NCI-H82 (cell line): ENCODE data around the gene PLAC1.
A peak's percentile ranks its signal among the peaks of the same experiment; 100 is the strongest.

ENCODE experiments used
- DNase-seq: peaks from one replicate; lab custom pipeline; 2025; lab: John Stamatoyannopoulos, UW

Gene PLAC1

DNA sequence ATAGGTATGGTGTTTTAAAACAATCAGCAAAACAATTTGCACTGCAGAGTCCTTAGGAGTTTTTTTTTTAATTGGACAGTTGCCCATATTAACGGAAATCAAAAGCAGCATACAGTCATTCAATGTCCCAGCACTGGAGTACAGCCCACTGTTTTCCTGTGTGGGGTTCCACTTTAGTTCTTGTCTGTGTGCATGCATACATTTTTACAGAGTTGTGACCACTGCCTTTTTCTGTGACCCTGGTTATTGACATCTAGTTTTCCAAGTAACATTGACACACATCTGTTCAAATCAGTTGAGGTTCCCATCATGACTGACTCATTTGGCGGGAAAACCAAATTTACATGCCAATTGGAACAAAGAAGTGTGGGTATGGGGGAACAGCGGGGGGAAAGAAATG, 115.0 kb downstream of the PLAC1 start:
- no peak for DNase-seq

DNA sequence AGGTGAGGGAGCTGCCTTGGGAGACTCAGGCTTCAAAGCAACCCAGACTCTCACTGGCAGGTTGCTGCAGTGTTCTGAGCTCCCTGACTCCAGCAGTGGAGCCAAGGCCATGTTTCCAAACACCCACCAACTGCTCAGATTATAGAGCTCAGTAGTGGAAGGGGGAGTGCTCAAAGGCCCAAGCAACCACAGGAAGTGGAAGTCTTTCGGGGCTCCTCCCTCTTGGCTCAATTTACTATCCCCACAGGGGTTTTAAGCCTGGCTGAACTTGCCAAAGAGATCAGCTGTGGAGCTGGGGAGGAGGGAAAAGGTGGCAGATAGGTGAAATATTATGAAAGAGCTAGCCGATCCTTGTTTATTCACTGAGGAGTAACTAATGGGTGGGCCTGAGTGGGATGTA, 115.8 kb downstream of the PLAC1 start:
- peak; percentile 85 for DNase-seq

DNA sequence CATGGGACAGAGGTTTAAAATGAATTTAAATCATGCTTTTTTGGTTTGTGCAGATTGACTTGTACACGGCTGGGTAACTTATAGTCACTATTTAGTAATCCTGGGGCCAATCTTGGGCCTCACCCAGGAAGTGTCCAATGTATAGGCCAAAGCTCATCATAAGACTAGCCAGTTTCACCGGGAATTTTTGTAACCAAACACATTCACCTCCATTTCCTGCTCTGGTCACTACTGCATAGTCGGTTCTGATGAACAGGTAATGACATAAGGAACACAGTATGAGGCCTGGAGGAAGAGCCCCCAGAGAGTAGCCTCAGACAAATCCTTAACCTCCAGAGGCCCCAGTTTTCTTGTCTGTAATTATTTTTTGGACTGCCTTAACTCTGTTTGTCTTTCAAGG, 116.4 kb downstream of the PLAC1 start:
- no peak for DNase-seq

DNA sequence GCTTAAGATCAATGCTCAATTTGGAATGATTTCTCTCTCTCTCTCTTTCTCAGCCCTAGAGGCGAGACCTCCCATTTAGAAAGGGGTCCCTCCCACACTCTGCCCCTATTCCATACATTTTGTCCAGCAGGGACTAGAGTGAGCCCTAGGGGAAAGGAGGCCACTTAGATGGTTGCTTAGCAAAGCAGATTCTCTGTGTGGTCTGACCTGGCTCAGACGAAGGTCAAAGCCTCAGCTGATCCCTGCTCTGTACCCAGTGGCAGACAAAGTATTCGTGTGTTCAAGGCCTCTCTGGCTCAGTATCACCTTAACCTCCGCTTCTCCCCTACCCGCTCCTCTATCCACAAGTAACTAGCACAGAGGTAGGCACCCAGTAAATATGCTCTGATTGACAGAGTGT, 120.0 kb downstream of the PLAC1 start:
- DNase-seq: no peak

DNA sequence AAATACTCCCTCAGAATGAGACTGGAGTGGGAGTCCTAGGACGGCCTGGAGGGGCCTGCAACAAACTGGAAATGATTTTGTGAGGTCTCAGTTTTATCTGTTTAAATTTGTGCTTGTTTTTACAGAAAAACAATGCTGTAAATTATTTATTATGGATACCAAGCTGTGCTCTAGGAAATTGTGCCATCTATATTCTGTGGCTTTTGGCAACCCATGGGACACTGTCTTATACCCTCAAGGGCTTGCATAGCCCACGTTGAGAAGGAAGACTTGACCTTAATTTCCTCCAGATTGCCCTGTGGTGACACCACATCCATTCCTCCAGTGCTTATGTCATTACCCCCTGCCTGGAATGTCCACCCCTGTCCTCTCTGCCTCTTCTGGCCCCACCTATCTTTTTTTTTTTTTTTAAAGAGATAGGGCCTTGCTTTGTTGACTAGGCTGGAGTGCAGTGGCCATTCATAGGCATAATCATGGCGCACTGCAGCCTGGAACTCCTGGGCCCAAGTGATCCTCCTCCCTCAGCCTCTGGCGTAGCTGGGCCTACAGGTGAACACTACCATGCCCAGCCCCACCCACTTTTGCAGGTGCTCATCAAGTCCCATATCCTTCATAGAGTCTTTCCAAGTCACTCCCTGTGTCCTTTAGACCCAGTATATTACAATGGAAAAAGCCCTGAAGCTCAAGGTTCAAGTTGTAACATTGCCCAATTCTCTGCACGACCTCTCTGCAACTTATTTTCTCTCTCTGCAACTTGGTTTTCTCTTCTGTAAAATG, 120.9 kb downstream of the PLAC1 start:
- no peak for DNase-seq

DNA sequence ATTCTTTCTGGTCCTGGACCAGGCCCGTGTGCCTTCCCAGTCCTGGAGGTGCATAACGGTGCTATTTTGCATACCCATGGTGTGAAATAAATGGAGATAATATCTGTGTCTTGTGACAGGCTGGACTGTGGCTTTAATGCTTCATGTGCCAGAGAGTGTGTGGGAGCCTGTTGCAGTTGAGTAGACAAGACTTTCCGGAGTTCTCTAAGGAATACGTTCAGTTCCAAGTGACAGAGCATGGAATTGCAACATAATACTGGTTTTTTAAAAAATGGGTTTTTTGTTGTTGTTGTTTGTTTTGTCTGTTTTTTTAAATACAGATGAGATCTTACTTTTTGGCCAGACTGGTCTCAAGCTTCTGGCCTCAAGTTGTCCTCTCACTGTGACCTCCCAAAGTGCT, 124.3 kb downstream of the PLAC1 start:
- DNase-seq: no peak

DNA sequence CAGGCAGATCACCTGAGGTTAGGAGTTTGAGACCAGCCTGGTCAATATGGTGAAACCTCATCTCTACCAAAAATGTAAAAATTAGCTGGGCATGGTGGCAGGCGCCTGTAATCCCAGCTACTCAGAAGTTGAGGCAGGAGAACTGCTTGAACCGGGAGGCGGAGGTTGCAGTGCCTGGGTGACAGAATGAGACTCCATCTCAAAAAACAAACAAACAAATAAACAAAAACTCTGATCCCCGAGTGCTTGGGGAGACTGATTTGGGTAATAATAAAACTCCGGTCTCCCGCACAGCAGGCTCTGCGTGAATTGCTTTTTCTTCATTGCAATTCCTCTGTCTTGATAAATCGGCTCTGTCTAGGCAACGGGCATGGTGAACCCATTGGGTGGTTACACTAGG, 124.9 kb downstream of the PLAC1 start:
- no peak for DNase-seq

DNA sequence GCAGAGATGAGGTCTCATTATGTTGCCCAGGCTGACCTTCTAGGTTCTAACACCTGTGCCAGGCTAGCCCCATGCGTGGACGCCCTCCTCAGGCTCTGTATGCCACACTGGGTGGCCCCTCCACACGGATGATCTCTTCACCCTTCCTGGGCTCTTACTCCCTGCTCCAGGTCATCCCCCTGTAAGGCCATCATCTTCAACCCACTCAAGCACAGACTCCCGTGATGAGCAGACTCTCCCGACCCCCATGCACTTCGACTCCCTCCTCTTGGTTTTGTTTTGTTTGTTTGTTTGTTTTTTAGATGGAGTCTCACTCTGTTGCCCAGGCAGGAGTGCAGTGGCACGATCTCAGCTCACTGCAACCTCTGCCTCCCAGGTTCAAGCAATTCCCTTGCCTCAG, 127.4 kb downstream of the PLAC1 start:
- no peak for DNase-seq

DNA sequence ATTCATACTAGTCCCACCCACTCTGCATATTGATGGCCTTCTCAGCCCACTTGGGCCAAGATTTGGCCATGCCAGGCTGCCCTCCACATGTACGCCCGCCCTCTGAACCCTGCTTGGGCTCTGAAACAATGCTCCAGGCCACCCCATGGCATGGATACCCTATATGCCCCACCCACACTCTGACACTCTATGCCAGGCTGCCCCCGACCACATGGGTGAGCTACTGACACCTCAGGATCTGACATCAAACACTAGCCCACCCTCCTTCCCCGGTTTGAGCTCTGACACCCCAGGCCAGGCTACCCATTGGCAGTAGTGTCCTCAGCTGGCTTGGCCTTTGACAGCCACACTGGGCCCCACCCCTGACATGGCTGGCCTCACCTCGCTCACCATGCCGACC, 128.8 kb downstream of the PLAC1 start:
- no peak for DNase-seq

DNA sequence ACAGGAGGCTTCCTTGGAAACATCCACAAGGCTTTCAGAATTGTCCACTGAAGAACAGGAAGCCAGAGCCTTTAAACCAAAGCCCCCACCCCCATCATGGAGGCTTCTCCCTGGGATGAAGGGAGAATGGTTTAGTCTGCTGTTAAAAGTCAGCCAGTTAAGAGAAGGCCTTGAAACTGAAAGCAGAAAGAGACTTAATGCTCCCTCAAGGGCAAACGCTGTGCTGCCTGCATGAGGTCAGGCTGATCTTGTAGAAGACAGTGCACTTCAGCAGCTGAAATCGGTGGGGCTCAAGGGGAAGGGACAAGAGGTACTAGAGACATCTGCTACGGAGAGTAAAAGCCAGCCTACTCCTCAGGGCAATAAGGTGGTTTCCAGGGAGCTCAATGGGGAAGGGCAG, 129.3 kb downstream of the PLAC1 start:
- no peak for DNase-seq

DNA sequence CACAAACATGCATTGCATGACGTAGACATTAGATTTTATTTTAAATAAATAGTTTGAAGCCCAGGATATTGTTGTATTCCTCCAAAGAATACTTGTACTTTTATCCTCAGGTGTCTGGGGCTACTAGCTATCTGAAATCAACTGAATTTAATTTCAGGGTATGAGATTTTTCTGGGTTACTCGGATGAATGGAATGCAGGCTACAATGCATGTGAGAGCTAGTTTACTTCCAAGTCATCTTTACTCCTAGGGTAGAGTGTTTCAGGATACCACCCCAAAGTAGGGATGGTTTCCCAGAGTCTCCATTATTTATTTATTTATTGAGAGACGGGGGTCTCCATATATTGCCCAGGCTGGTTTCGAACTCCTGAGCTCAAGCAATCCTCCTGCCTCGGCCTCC, 131.9 kb downstream of the PLAC1 start:
- DNase-seq: no peak

DNA sequence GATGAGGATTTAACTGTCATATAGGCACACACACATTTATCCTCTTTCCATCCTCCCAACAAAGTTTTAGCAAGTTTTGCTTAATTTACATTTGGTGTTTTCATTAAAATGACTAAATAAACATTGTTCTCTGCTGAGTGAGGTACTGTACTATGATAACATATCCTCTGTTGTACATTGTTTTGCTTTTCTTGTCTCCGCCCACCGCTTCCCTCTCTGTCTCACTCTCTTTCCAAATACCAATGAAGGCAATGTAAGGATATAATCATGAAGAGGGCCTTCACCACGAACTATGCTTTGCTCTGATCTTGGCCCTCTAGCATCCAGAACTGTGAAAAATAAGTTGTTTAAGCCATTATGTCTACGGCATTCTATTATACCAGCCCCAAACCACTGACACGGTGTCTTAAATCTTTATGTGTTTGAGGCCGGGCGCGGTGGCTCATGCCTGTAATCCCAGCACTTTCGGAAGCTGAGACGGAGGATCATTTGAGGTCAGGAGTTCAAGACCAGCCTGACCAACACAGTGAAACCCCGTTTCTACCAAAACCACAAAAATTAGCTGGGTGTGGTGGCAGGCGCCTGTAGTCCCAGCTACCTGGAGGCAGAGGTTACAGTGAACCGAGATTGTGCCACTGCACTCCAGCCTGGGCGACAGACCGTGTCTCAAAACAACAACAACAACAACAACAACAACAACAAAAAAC, 133.0 kb downstream of the PLAC1 start:
- no peak for DNase-seq

DNA sequence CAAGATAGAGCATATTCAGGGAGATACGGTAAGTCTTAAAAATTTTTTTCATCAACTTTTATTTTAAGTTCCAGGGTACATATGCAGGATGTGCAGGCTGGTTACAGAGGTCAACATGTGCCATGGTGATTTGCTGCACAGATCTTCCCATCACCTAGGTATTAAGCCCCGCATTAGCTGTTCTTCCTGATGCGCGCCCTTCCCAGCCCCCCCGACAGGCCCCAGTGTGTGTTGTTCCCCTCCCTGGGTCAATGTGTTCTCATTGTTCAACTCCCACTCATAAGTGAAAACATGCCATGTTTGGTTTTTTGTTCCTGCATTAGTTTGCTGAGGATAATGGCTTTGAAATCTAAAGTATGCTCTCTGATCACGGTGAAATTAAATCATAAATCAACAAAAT, 134.1 kb downstream of the PLAC1 start:
- no peak for DNase-seq

DNA sequence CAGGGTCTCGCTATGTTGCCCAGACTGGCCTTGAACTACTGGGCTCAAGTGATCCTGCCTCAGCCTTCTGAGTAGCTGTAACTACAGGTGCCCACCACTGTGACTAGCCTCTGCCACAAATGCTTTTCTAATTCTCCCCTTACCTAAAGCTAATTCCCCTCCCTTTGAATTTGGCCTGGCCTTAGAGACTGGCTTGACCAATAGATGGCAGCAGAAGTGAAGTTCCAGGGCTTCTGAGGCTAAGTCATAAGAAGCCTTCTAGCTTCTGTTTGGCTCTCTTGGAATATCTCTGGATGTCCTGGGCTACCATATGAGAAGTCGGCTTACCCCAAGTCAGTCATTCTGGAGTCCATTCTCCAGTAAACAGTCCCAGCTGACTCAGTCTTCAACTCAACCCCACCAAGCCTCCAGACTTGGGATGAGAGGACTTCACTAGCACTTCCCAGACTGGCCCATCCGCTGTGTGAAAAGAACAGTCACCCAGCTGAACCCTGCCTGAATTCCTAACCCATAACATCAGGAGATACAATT, 137.3 kb downstream of the PLAC1 start:
- DNase-seq: peak; percentile 87
